HEK293 (cell line): Measurements from ENCODE around the gene R3HDM2.

Source experiments
- CTCF ChIA-PET: fragments of 350-600 bp; formaldehyde crosslinking; extraction: SDS; loops from one replicate; lab custom pipeline; 2021; ENCODE audit warnings: antibody characterized with exemption; lab: Yijun Ruan, JAX
- POLR2A ChIA-PET: fragments of 300-600 bp; formaldehyde crosslinking; extraction: SDS; loops from one replicate; lab custom pipeline; 2020; ENCODE audit warnings: antibody characterized with exemption, inconsistent platforms; lab: Yijun Ruan, JAX
- H3K27ac ChIP-seq: fragments of 200-500 bp; sonication (Bioruptor generic); 2 replicates; pipeline ENCODE4 v1.5.1; 2014; ENCODE audit warnings: low read depth, low read length, control low read depth, inconsistent platforms; ENCODE audit errors: extremely low read depth
- H3K36me3 ChIP-seq, 2 experiments: fragments of 200-500 bp in 1 of 2; sonication (Bioruptor generic) in 1 of 2; 1 replicate in 1 of 2; 2 replicates in 1 of 2; pipeline ENCODE4 v1.5.1; 2014 to 2017; ENCODE audit warnings: inconsistent platforms in 2 of 2, low read length in 2 of 2; ENCODE audit not compliant: control insufficient read depth in 2 of 2, insufficient read depth in 1 of 2
- H3K4me1 ChIP-seq: fragments of 200-500 bp; sonication (Bioruptor generic); 2 replicates; pipeline ENCODE4 v1.5.1; 2014; ENCODE audit warnings: mild to moderate bottlenecking, low read length, inconsistent platforms; ENCODE audit not compliant: control insufficient read depth, insufficient read depth
- H3K4me3 ChIP-seq: 2 replicates; pipeline ENCODE4 v1.5.1; 2011; ENCODE audit warnings: low read depth, mild to moderate bottlenecking, control low read depth, low read length, moderate library complexity
- H3K9me3 ChIP-seq: fragments of 200-500 bp; sonication (Bioruptor generic); 2 replicates; pipeline ENCODE4 v1.5.1; 2014; ENCODE audit warnings: low read depth, low read length, inconsistent platforms; ENCODE audit not compliant: control insufficient read depth, insufficient read depth
- GLIS1 ChIP-seq: fragments of 450-650 bp; formaldehyde crosslinking; IDR thresholded peaks from 2 replicates; pipeline ENCODE4 v1.5.1; 2016; ENCODE audit warnings: missing biosample characterization, missing genetic modification characterization
- IKZF3 ChIP-seq: fragments of 450-650 bp; IDR thresholded peaks from 2 replicates; pipeline ENCODE4 v1.5.0; 2018; ENCODE audit warnings: missing biosample characterization, mild to moderate bottlenecking, missing genetic modification characterization, moderate library complexity
- KLF8 ChIP-seq: fragments of 450-650 bp; formaldehyde crosslinking; IDR thresholded peaks from 2 replicates; pipeline ENCODE4 v1.5.1; 2016; ENCODE audit warnings: missing biosample characterization, missing genetic modification characterization
- MZF1 ChIP-seq: fragments of 450-650 bp; formaldehyde crosslinking; IDR thresholded peaks from 2 replicates; pipeline ENCODE4 v1.5.1; 2017; ENCODE audit warnings: missing biosample characterization, missing genetic modification characterization, borderline replicate concordance
- PRDM1 ChIP-seq: fragments of 450-650 bp; formaldehyde crosslinking; IDR thresholded peaks from 2 replicates; pipeline ENCODE4; 2016; ENCODE audit warnings: missing biosample characterization, missing genetic modification characterization
- YY2 ChIP-seq: fragments of 450-650 bp; formaldehyde crosslinking; IDR thresholded peaks from 2 replicates; pipeline ENCODE4 v1.5.1; 2016; ENCODE audit warnings: missing biosample characterization, missing genetic modification characterization
- ZNF133 ChIP-seq: fragments of 450-650 bp; formaldehyde crosslinking; IDR thresholded peaks from 2 replicates; pipeline ENCODE4 v1.5.1; 2016; ENCODE audit warnings: missing biosample characterization, missing genetic modification characterization
- ZNF2 ChIP-seq: fragments of 450-650 bp; formaldehyde crosslinking; IDR thresholded peaks from 2 replicates; pipeline ENCODE4 v1.5.1; 2016; ENCODE audit warnings: missing biosample characterization, missing genetic modification characterization
- ZNF514 ChIP-seq: fragments of 450-650 bp; formaldehyde crosslinking; IDR thresholded peaks from 2 replicates; pipeline ENCODE4 v1.5.1; 2016; ENCODE audit warnings: missing biosample characterization, missing genetic modification characterization
- ZNF549 ChIP-seq: fragments of 450-650 bp; IDR thresholded peaks from 2 replicates; pipeline ENCODE4 v1.5.1; 2018; ENCODE audit warnings: missing biosample characterization, missing genetic modification characterization, mild to moderate bottlenecking, inconsistent platforms, moderate library complexity
- ZNF768 ChIP-seq: fragments of 450-650 bp; formaldehyde crosslinking; IDR thresholded peaks from 2 replicates; pipeline ENCODE4 v1.5.1; 2018; ENCODE audit warnings: missing biosample characterization, mild to moderate bottlenecking, missing genetic modification characterization
- TF ChIP-seq, protein P1 (sequence below): fragments of 450-650 bp; formaldehyde crosslinking; IDR thresholded peaks from 2 replicates; pipeline ENCODE4 v1.5.1; 2016; ENCODE audit warnings: missing biosample characterization, missing genetic modification characterization
- TF ChIP-seq, protein P2 (sequence below): fragments of 450-650 bp; formaldehyde crosslinking; IDR thresholded peaks from 2 replicates; pipeline ENCODE4 v1.5.1; 2016; ENCODE audit warnings: missing biosample characterization, missing genetic modification characterization
- TF ChIP-seq, protein P3 (sequence below): fragments of 450-650 bp; formaldehyde crosslinking; IDR thresholded peaks from 2 replicates; pipeline ENCODE4 v1.5.1; 2017; ENCODE audit warnings: missing biosample characterization, missing genetic modification characterization
- TF ChIP-seq, protein P4 (sequence below): fragments of 450-650 bp; formaldehyde crosslinking; IDR thresholded peaks from 2 replicates; pipeline ENCODE4 v1.5.1; 2016; ENCODE audit warnings: missing biosample characterization, missing genetic modification characterization
- TF ChIP-seq, protein P5 (sequence below): fragments of 450-650 bp; formaldehyde crosslinking; IDR thresholded peaks from 2 replicates; pipeline ENCODE4 v1.5.1; 2016; ENCODE audit warnings: missing biosample characterization, missing genetic modification characterization
- TF ChIP-seq, protein P6 (sequence below): fragments of 450-650 bp; formaldehyde crosslinking; IDR thresholded peaks from 2 replicates; pipeline ENCODE4 v1.5.1; 2016; ENCODE audit warnings: missing biosample characterization, missing genetic modification characterization

The R3HDM2 gene

DNA sequence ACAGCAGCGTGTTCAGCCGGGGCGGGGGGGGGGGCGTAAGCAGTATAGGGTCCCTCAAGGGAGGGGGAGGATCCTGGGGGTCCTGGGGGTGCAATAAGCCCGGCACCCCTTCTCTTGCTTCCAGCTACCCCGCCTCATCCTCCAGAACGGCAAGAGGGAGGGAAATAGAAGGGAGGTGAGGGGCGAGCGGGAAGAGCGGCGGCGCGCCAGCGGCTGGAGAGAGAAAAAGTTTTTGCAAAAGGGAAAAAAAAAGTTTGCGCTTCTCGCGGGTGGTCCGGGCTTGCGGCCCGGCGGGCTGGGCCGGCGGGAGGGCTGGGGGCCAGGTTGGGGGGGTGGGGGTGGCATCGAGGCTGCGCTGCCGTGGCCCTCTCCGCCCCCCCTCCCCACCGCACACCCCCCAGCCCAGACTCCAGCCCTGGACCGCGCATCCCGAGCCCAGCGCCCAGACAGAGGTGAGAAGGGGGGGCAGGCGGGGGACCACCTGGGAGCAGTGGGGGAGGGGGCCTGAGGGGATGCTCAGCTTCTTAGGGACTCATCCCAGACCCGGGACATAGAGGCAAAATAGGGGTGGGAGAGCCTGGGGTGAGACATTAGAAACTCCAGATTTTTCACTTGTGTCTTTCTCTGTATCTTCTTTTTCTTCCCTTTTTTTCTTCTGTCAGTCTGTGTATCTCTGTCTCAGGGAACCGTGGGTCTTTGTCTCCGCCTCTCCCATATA lies 29.1 kb upstream of the R3HDM2 start, which contains the start of gene GLI1 (continued):
- TF ChIP-seq KLF8 (tag by site-specific recombination): peak; percentile 61; the same call in 1 of the 2 replicates
- TF ChIP-seq, protein P1, sequence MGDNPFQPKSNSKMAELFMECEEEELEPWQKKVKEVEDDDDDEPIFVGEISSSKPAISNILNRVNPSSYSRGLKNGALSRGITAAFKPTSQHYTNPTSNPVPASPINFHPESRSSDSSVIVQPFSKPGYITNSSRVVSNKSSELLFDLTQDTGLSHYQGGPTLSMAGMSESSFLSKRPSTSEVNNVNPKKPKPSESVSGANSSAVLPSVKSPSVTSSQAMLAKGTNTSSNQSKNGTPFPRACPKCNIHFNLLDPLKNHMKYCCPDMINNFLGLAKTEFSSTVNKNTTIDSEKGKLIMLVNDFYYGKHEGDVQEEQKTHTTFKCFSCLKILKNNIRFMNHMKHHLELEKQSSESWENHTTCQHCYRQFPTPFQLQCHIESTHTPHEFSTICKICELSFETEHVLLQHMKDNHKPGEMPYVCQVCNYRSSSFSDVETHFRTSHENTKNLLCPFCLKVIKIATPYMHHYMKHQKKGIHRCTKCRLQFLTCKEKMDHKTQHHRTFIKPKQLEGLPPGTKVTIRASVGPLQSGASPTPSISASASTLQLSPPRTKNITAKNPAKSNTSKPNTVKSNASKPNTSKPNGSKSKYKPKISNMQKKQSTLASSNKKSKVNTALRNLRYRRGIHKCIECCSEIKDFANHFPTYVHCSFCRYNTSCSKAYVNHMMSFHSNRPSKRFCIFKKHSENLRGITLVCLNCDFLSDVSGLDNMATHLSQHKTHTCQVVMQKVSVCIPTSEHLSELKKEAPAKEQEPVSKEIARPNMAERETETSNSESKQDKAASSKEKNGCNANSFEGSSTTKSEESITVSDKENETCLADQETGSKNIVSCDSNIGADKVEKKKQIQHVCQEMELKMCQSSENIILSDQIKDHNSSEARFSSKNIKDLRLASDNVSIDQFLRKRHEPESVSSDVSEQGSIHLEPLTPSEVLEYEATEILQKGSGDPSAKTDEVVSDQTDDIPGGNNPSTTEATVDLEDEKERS (tag by site-specific recombination): no peak
- TF ChIP-seq GLIS1 (tag by site-specific recombination): peak; percentile 68
- TF ChIP-seq, protein P2, sequence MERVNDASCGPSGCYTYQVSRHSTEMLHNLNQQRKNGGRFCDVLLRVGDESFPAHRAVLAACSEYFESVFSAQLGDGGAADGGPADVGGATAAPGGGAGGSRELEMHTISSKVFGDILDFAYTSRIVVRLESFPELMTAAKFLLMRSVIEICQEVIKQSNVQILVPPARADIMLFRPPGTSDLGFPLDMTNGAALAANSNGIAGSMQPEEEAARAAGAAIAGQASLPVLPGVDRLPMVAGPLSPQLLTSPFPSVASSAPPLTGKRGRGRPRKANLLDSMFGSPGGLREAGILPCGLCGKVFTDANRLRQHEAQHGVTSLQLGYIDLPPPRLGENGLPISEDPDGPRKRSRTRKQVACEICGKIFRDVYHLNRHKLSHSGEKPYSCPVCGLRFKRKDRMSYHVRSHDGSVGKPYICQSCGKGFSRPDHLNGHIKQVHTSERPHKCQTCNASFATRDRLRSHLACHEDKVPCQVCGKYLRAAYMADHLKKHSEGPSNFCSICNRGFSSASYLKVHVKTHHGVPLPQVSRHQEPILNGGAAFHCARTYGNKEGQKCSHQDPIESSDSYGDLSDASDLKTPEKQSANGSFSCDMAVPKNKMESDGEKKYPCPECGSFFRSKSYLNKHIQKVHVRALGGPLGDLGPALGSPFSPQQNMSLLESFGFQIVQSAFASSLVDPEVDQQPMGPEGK (tag by site-specific recombination): peak; percentile 96
- TF ChIP-seq PRDM1 (tag by site-specific recombination): peak; percentile 46; the same call in 1 of the 2 replicates
- peak; percentile 34 for TF ChIP-seq IKZF3
- TF ChIP-seq, protein P3, sequence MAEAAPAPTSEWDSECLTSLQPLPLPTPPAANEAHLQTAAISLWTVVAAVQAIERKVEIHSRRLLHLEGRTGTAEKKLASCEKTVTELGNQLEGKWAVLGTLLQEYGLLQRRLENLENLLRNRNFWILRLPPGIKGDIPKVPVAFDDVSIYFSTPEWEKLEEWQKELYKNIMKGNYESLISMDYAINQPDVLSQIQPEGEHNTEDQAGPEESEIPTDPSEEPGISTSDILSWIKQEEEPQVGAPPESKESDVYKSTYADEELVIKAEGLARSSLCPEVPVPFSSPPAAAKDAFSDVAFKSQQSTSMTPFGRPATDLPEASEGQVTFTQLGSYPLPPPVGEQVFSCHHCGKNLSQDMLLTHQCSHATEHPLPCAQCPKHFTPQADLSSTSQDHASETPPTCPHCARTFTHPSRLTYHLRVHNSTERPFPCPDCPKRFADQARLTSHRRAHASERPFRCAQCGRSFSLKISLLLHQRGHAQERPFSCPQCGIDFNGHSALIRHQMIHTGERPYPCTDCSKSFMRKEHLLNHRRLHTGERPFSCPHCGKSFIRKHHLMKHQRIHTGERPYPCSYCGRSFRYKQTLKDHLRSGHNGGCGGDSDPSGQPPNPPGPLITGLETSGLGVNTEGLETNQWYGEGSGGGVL (tag by site-specific recombination): peak; percentile 69
- no peak for TF ChIP-seq ZNF768
- TF ChIP-seq YY2: no peak
- TF ChIP-seq, protein P4, sequence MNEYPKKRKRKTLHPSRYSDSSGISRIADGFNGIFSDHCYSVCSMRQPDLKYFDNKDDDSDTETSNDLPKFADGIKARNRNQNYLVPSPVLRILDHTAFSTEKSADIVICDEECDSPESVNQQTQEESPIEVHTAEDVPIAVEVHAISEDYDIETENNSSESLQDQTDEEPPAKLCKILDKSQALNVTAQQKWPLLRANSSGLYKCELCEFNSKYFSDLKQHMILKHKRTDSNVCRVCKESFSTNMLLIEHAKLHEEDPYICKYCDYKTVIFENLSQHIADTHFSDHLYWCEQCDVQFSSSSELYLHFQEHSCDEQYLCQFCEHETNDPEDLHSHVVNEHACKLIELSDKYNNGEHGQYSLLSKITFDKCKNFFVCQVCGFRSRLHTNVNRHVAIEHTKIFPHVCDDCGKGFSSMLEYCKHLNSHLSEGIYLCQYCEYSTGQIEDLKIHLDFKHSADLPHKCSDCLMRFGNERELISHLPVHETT (tag by site-specific recombination): peak; percentile 7; the same call in 1 of the 2 replicates
- TF ChIP-seq, protein P5, sequence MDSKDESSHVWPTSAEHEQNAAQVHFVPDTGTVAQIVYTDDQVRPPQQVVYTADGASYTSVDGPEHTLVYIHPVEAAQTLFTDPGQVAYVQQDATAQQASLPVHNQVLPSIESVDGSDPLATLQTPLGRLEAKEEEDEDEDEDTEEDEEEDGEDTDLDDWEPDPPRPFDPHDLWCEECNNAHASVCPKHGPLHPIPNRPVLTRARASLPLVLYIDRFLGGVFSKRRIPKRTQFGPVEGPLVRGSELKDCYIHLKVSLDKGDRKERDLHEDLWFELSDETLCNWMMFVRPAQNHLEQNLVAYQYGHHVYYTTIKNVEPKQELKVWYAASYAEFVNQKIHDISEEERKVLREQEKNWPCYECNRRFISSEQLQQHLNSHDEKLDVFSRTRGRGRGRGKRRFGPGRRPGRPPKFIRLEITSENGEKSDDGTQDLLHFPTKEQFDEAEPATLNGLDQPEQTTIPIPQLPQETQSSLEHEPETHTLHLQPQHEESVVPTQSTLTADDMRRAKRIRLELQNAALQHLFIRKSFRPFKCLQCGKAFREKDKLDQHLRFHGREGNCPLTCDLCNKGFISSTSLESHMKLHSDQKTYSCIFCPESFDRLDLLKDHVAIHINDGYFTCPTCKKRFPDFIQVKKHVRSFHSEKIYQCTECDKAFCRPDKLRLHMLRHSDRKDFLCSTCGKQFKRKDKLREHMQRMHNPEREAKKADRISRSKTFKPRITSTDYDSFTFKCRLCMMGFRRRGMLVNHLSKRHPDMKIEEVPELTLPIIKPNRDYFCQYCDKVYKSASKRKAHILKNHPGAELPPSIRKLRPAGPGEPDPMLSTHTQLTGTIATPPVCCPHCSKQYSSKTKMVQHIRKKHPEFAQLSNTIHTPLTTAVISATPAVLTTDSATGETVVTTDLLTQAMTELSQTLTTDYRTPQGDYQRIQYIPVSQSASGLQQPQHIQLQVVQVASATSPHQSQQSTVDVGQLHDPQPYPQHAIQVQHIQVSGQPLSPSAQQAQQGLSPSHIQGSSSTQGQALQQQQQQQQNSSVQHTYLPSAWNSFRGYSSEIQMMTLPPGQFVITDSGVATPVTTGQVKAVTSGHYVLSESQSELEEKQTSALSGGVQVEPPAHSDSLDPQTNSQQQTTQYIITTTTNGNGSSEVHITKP: 0 out of 2 replicates have a peak, but pooled peaks have one; percentile 1

DNA sequence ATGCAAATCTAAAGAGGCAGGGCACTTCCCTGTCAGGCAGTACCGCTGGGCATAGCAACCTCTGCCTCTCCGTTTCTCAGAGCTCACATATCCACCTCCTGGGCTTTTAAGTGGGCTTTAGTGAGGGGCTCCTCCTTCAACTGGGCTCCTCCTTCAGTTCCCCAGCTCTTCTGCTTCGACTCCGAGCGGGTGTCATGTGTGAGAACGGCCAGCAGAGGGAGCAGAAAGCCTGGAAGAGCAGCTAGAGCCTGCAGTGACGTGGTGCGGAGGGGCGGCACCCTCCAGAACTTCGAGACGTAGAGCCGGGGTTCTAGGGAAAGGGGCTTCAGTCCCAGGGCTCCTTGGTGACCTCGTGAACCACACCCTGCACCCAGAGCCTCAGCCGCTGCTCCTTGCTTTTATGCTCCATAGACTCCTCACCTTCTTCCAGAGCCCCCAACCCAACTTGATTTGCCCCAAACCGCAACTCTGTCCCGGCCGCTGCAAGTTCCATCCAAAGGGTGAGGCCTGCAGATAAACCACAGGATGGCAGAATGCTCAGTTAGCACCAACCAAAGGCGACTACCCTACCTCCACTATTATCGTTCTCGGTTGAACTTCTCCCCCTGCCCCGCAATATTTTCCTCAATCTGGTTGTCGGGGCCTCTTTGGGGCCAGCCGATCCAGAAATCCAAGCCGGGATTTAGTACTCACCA lies 28.4 kb upstream of the R3HDM2 start:
- Histone ChIP-seq H3K36me3 (no peaks in the 10 kb centered on the region), H3K4me1 (peaks cover 12% of the 10 kb centered on the region), H3K27ac (peak overlapping the region; percentile 47; the same call in 1 of the 2 replicates), H3K4me3 (peak overlapping the region; percentile 57), H3K9me3 (no peaks in the 10 kb centered on the region)
- CTCF ChIA-PET: interaction anchor here (0.6 to 3.9 kb wide), 53 partner anchors 9 to 712 kb away, joined by 3 to 25 read pairs (median 4); partner anchors contain the start of genes DDIT3, INHBC, MARS1 and TSPAN31
- POLR2A ChIA-PET: interaction anchor here (0.5 to 4.0 kb wide), 7 partner anchors 27 to 784 kb away, joined by 3 to 13 read pairs (median 4); partner anchors contain the start of genes CDK4, DDIT3 and SHMT2
- TF ChIP-seq MZF1 (tag by site-specific recombination): peak; percentile 69; the same call in 1 of the 2 replicates
- 0 out of 2 replicates have a peak, but pooled peaks have one; percentile 45 for TF ChIP-seq ZNF2 (tag by site-specific recombination)
- TF ChIP-seq, protein P6, sequence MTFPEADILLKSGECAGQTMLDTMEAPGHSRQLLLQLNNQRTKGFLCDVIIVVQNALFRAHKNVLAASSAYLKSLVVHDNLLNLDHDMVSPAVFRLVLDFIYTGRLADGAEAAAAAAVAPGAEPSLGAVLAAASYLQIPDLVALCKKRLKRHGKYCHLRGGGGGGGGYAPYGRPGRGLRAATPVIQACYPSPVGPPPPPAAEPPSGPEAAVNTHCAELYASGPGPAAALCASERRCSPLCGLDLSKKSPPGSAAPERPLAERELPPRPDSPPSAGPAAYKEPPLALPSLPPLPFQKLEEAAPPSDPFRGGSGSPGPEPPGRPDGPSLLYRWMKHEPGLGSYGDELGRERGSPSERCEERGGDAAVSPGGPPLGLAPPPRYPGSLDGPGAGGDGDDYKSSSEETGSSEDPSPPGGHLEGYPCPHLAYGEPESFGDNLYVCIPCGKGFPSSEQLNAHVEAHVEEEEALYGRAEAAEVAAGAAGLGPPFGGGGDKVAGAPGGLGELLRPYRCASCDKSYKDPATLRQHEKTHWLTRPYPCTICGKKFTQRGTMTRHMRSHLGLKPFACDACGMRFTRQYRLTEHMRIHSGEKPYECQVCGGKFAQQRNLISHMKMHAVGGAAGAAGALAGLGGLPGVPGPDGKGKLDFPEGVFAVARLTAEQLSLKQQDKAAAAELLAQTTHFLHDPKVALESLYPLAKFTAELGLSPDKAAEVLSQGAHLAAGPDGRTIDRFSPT (tag by site-specific recombination): peak; percentile 58; the same call in 1 of the 2 replicates
- no peak for TF ChIP-seq ZNF514 (tag by site-specific recombination)
- TF ChIP-seq ZNF549 (tag by site-specific recombination): no peak
- TF ChIP-seq ZNF133: no peak
